Mesenchymal stem cell (in vitro differentiated cells and primary cell): ENCODE data around the gene MT1F.
A peak's percentile ranks its signal among the peaks of the same experiment; 100 is the strongest.

ENCODE experiments used
- DNase-seq: peaks from one replicate; pipeline ENCODE4 v3.0.0-alpha.2; 2013
- H2AFZ ChIP-seq: one replicate; pipeline ENCODE4 v1.6.1; 2013; ENCODE audit warnings: low read depth, mild to moderate bottlenecking, control low read depth, inconsistent platforms, low read length, moderate library complexity
- H2AK5ac ChIP-seq: 2 replicates; pipeline ENCODE4 v1.6.1; 2013; ENCODE audit warnings: low read length, moderate library complexity, mild to moderate bottlenecking, inconsistent platforms; ENCODE audit not compliant: severe bottlenecking
- H2BK120ac ChIP-seq: one replicate; pipeline ENCODE4 v1.6.1; 2013; ENCODE audit warnings: low read depth, mild to moderate bottlenecking, inconsistent platforms, low read length, moderate library complexity
- H2BK12ac ChIP-seq, 2 experiments: one replicate each; pipeline ENCODE4 v1.6.1; 2013; ENCODE audit warnings: inconsistent platforms in 2 of 2, low read length in 2 of 2, mild to moderate bottlenecking in 2 of 2, moderate library complexity in 2 of 2, control low read depth in 1 of 2
- H2BK15ac ChIP-seq: one replicate; pipeline ENCODE4 v1.6.1; 2013; ENCODE audit warnings: mild to moderate bottlenecking, low read depth, inconsistent platforms; ENCODE audit not compliant: poor library complexity, severe bottlenecking
- H2BK5ac ChIP-seq: 2 replicates; pipeline ENCODE4 v1.6.1; 2013; ENCODE audit warnings: low read depth, mild to moderate bottlenecking, low read length, control low read depth, inconsistent platforms; ENCODE audit not compliant: poor library complexity, severe bottlenecking
- H3K14ac ChIP-seq, 2 experiments: one replicate each; pipeline ENCODE4 v1.6.1; 2013; ENCODE audit warnings: inconsistent platforms in 2 of 2, low read length in 2 of 2, control low read depth in 1 of 2, mild to moderate bottlenecking in 1 of 2, moderate library complexity in 1 of 2
- H3K18ac ChIP-seq, 2 experiments: one replicate each; pipeline ENCODE4 v1.6.1; 2013; ENCODE audit warnings: inconsistent platforms in 2 of 2, low read length in 2 of 2, control low read depth in 1 of 2, low read depth in 1 of 2, mild to moderate bottlenecking in 1 of 2
- H3K23ac ChIP-seq, 2 experiments: one replicate each; pipeline ENCODE4 v1.6.1; 2013; ENCODE audit warnings: inconsistent platforms in 2 of 2, low read length in 2 of 2, mild to moderate bottlenecking in 2 of 2, moderate library complexity in 2 of 2, control low read depth in 1 of 2
- H3K27ac ChIP-seq: 2 replicates; pipeline ENCODE4 v1.5.1; 2013; ENCODE audit warnings: mild to moderate bottlenecking, moderate library complexity, low read length, control low read depth, inconsistent platforms; ENCODE audit not compliant: poor library complexity, severe bottlenecking
- H3K27me3 ChIP-seq, 2 experiments: 2 replicates each; pipeline versions ENCODE4 v1.6.1 to v1.7.0; 2013; ENCODE audit warnings: low read length in 2 of 2, mild to moderate bottlenecking in 2 of 2, moderate library complexity in 2 of 2, control low read depth in 1 of 2, inconsistent platforms in 1 of 2; ENCODE audit not compliant: control insufficient read depth in 1 of 2, insufficient read depth in 1 of 2
- H3K36me3 ChIP-seq, 2 experiments: 2 replicates each; pipeline versions ENCODE4 v1.6.1 to v1.7.0; 2013; ENCODE audit warnings: low read length in 2 of 2, control low read depth in 1 of 2, inconsistent platforms in 1 of 2, low read depth in 1 of 2, mild to moderate bottlenecking in 1 of 2; ENCODE audit not compliant: insufficient read depth in 2 of 2, control insufficient read depth in 1 of 2
- H3K4ac ChIP-seq, 2 experiments: one replicate each; pipeline ENCODE4 v1.6.1; 2013; ENCODE audit warnings: inconsistent platforms in 2 of 2, low read length in 2 of 2, mild to moderate bottlenecking in 2 of 2, moderate library complexity in 2 of 2, control low read depth in 1 of 2, low read depth in 1 of 2
- H3K4me1 ChIP-seq: 2 replicates; pipeline ENCODE4 v1.6.1; 2013; ENCODE audit warnings: low read depth, low read length, control low read depth; ENCODE audit not compliant: control insufficient read depth, insufficient read depth
- H3K4me2 ChIP-seq: 2 replicates; pipeline ENCODE4 v1.6.1; 2013; ENCODE audit warnings: low read length, mild to moderate bottlenecking, inconsistent platforms; ENCODE audit not compliant: poor library complexity, severe bottlenecking
- H3K4me3 ChIP-seq, 2 experiments: 2 replicates each; pipeline versions ENCODE4 v1.5.1 to v1.7.0; 2013; ENCODE audit warnings: low read length in 2 of 2, mild to moderate bottlenecking in 2 of 2, control low read depth in 1 of 2, low read depth in 1 of 2; ENCODE audit not compliant: insufficient read depth in 1 of 2
- H3K79me1 ChIP-seq: replicated peaks from 2 replicates; pipeline ENCODE4 v1.6.1; 2013; ENCODE audit warnings: mild to moderate bottlenecking, control low read depth, low read length, inconsistent platforms; ENCODE audit not compliant: poor library complexity, severe bottlenecking
- H3K9ac ChIP-seq: 2 replicates; pipeline ENCODE4 v1.7.0; 2013; ENCODE audit warnings: mild to moderate bottlenecking, low read length, moderate library complexity
- H3K9me3 ChIP-seq: 2 replicates; pipeline ENCODE4 v1.7.0; 2013; ENCODE audit warnings: mild to moderate bottlenecking, low read length; ENCODE audit not compliant: control insufficient read depth
- H4K8ac ChIP-seq: one replicate; pipeline ENCODE4 v1.6.1; 2013; ENCODE audit warnings: inconsistent platforms, mild to moderate bottlenecking, low read length, moderate library complexity
- H4K91ac ChIP-seq: one replicate; pipeline ENCODE4 v1.6.1; 2013; ENCODE audit warnings: mild to moderate bottlenecking, low read length, inconsistent platforms
- WGBS: methylation state at CpG from one replicate; pipeline ENCODE4 v1.1.7; 2013; ENCODE audit warnings: mixed read lengths; 5-methylcytosine and 5-hydroxymethylcytosine counted together

MT1F gene

GRCh38 chr16:56609463-56609921 is 48.3 kb upstream of the MT1F start:
- H3K4ac ChIP-seq, result peak overlapping the region in 1 of 2 experiments; percentile 90
- H3K4me2 ChIP-seq, result peak overlapping the region; percentile 79
- H3K14ac ChIP-seq, result no peak overlapping the region
- peak overlapping the region; percentile 94 for H3K27ac ChIP-seq
- H3K9ac ChIP-seq, result peak overlapping the region; percentile 91
- peak overlapping the region in 1 of 2 experiments; percentile 92 for H3K4me3 ChIP-seq
- H3K79me1 ChIP-seq, result peaks cover 4% of the 10 kb centered on the region
- peaks cover 34% of the 10 kb centered on the region for H3K4me1 ChIP-seq
- H3K18ac ChIP-seq, result peak overlapping the region; percentile 84 to 88
- no peak overlapping the region for H2AK5ac ChIP-seq
- H3K23ac ChIP-seq, result no peak overlapping the region
- H2AFZ ChIP-seq, result no peak overlapping the region
- H3K9me3 ChIP-seq, result no peaks in the 10 kb centered on the region
- no peaks in the 10 kb centered on the region for H3K27me3 ChIP-seq
- WGBS, result 0% methylated on average over 4 of the region's 6 CpGs
- no peak overlapping the region for H2BK5ac ChIP-seq
- no peak overlapping the region for H2BK120ac ChIP-seq
- H2BK15ac ChIP-seq, result no peak overlapping the region
- H4K8ac ChIP-seq, result peak overlapping the region; percentile 16
- H4K91ac ChIP-seq, result no peak overlapping the region
- H2BK12ac ChIP-seq, result no peak overlapping the region
- peak; percentile 98 for DNase-seq
- H3K36me3 ChIP-seq, result no peaks in the 10 kb centered on the region

DNA sequence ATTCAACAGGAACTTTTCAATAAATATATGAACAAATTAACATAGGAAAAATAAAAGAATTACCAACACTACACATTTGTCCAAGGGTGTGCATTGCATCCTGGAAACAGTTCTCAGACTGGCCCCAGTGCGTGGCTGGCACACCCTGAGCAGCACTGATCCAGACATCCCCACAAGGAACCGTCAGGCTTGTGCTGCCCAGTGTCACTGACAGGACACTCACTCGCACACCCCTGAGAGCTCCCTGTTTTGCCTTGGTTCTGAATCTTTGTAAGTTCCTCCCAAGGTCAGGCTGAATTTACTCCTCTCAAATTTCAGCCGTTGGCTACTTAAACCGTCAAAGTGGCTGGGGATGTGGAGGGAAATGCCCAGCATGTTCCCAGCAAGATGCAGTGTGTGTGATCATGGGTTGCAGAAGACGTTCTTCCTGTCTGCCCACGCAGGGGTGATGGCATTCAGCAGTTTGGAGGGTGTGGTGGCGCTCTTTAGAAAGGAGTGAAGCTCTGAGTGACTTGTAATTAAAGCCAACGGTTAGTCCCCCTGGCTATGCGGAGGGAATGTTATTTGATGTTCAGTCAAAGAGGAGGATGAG is 47.6 kb upstream of the MT1F start:
- Histone ChIP-seq H3K36me3 (no peaks in the 10 kb centered on the region), H2BK120ac (no peak overlapping the region), H4K8ac (peak overlapping the region; percentile 86), H3K4me3 (peak overlapping the region; percentile 10 to 92), H3K18ac (peak overlapping the region; percentile 89 to 96), H3K9ac (peak overlapping the region; percentile 91), H3K4ac (peak overlapping the region; percentile 42 to 89), H2BK12ac (peak overlapping the region; percentile 46 to 99), H3K23ac (peak overlapping the region in 1 of 2 experiments; percentile 74), H4K91ac (peak overlapping the region; percentile 93), H3K27me3 (no peaks in the 10 kb centered on the region), H3K4me2 (peak overlapping the region; percentile 67), H3K4me1 (peaks cover 36% of the 10 kb centered on the region), H2BK5ac (peak overlapping the region; percentile 20), H3K9me3 (no peaks in the 10 kb centered on the region), H3K14ac (peak overlapping the region in 1 of 2 experiments; percentile 68), H3K79me1 (no peaks in the 10 kb centered on the region), H2BK15ac (no peak overlapping the region), H3K27ac (peak overlapping the region; percentile 95), H2AK5ac (peak overlapping the region; percentile 29), H2AFZ (peak overlapping the region; percentile 6)
- 15% methylated on average over 10 of the region's 10 CpGs for WGBS
- peak; percentile 96 for DNase-seq

DNA sequence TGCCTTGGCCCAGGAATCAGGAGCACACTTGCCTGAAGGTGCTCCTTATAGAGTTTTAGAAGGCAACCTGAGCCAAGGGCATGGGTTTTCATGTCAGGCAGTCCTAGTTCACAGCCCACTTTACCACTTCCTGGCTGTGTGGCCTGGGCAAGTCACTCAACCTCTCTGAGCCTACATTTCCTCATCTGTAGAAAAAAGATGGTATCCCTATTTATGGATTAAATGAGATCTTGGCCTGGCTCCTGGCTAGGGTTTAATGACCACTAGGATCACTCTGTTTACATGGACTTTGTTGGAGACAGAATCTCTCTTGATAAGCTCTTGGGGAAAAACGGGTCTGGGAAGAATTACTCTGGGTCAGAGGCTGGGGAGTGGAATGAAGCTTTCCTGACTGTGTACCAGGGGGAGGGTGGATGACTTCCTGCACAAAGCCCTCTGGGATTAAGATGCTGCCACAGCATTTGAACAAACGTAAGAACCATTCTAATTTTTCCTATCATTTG is 47.1 kb upstream of the MT1F start:
- Histone ChIP-seq H2BK120ac (no peak overlapping the region), H3K4me3 (peak overlapping the region in 1 of 2 experiments; percentile 92), H4K91ac (peak overlapping the region; percentile 93), H3K4me1 (peaks cover 36% of the 10 kb centered on the region), H2AK5ac (peak overlapping the region; percentile 1), H2AFZ (peak overlapping the region; percentile 6), H3K79me1 (no peaks in the 10 kb centered on the region), H3K4ac (peak overlapping the region; percentile 79 to 89), H2BK12ac (peak overlapping the region; percentile 6 to 99), H3K14ac (no peak overlapping the region), H3K4me2 (peak overlapping the region; percentile 67), H3K9ac (peak overlapping the region; percentile 91), H3K27me3 (no peaks in the 10 kb centered on the region), H3K36me3 (no peaks in the 10 kb centered on the region), H3K18ac (peak overlapping the region; percentile 89 to 96), H3K27ac (peak overlapping the region; percentile 95), H3K9me3 (no peaks in the 10 kb centered on the region), H3K23ac (no peak overlapping the region), H2BK5ac (peak overlapping the region; percentile 1), H4K8ac (peak overlapping the region; percentile 86), H2BK15ac (no peak overlapping the region)
- 36% methylated on average over 2 of the region's 2 CpGs for WGBS
- peak; percentile 71 for DNase-seq

DNA sequence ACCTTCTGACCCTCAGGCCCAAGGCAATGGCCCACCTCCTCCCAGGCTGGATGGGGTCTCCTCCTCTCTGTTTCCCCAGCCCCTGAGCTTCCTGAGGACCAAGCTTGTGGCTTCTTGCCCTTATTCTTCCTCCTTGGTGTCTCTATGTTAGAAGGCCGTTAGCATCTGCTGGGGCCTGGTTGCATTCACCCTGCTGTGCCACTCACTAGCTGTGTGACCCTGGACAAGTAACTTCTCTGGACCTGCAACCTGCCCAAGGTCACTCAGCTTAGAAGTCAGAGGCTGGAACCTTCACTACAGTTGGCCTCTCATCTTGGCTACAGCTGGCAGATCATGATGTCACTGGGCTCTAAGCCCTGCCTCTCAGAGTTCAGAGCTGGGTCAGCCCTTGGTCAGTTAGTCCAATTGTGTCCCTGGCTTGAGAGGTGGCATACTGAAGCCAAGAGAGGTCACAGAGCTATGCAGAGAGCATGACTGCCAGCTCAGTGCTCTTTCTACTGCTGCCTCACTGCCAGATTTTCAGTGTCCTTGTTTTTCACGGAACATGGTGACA is 46.4 kb upstream of the MT1F start:
- Histone ChIP-seq H4K91ac (peak overlapping the region; percentile 70), H2BK5ac (no peak overlapping the region), H2BK15ac (no peak overlapping the region), H3K14ac (peak overlapping the region in 1 of 2 experiments; percentile 5), H4K8ac (peak overlapping the region; percentile 89), H3K36me3 (no peaks in the 10 kb centered on the region), H3K27ac (peak overlapping the region; percentile 95), H3K9ac (peak overlapping the region; percentile 91), H2BK120ac (peak overlapping the region; percentile 1), H2AFZ (no peak overlapping the region), H3K9me3 (no peaks in the 10 kb centered on the region), H3K23ac (peak overlapping the region in 1 of 2 experiments; percentile 53), H3K4me1 (peaks cover 33% of the 10 kb centered on the region), H3K79me1 (no peaks in the 10 kb centered on the region), H2BK12ac (peak overlapping the region; percentile 93 to 98), H3K4me2 (no peak overlapping the region), H3K4me3 (no peak overlapping the region), H2AK5ac (peak overlapping the region; percentile 1), H3K4ac (peak overlapping the region; percentile 65 to 79), H3K27me3 (no peaks in the 10 kb centered on the region), H3K18ac (peak overlapping the region; percentile 65 to 87)
- WGBS, result 95% methylated on average over 2 of the region's 2 CpGs
- peak; percentile 71 for DNase-seq
